ENCODE results near the gene UNC119B.

DNA sequence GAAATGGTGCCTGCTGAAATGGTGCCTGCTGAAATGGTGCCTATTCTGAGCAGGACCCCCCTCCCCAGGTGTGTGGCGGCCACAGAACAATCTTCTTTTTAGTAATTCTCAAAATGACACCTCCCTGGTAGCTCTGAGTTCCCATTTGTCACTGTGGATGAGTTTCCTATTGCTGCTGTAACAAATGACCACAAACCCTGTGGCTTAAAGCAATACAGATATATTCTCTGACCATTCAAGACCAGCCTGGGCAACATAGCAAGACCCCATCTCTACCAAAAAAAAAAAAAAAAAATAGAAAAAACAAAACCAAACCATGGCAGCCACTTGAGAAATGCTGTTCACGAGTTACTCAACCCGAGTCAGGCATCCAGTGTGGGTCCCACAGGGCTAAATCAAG, 23.3 kb downstream of the UNC119B start:
- TF ChIP-seq, protein P1, sequence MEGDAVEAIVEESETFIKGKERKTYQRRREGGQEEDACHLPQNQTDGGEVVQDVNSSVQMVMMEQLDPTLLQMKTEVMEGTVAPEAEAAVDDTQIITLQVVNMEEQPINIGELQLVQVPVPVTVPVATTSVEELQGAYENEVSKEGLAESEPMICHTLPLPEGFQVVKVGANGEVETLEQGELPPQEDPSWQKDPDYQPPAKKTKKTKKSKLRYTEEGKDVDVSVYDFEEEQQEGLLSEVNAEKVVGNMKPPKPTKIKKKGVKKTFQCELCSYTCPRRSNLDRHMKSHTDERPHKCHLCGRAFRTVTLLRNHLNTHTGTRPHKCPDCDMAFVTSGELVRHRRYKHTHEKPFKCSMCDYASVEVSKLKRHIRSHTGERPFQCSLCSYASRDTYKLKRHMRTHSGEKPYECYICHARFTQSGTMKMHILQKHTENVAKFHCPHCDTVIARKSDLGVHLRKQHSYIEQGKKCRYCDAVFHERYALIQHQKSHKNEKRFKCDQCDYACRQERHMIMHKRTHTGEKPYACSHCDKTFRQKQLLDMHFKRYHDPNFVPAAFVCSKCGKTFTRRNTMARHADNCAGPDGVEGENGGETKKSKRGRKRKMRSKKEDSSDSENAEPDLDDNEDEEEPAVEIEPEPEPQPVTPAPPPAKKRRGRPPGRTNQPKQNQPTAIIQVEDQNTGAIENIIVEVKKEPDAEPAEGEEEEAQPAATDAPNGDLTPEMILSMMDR (IDR thresholded peaks at IDR 0.05): no peak
- no peak for TF ChIP-seq POLR2A (IDR thresholded peaks at IDR 0.05)
